Right cardiac atrium (tissue), 5 donors: Measurements from ENCODE around the gene FAM149B1. TPM values are rescaled to one million over a fixed set of nuclear protein-coding genes. Genes with fewer than 3 reads are reported as not detected.

Experiments
- ATAC-seq, 2 donors: fragments of 200-7000 bp; cut with Tn5 transposase; one replicate each; pipeline versions ENCODE4 v1.8.0 to v1.9.1; 2020; ENCODE audit warnings: moderate library complexity in 2 of 2, mild to moderate bottlenecking in 1 of 2
- DNase-seq, 3 donors: peaks; one replicate each; pipeline ENCODE4 v3.0.0-alpha.2; 2020
- H3K27ac ChIP-seq: one replicate; pipeline ENCODE4 v1.5.1; 2013; ENCODE audit warnings: mild to moderate bottlenecking, low read length, control low read depth, moderate library complexity
- H3K27me3 ChIP-seq: one replicate; pipeline ENCODE4 v1.6.1; 2013; ENCODE audit not compliant: control insufficient read depth, insufficient read depth
- H3K4me1 ChIP-seq: one replicate; pipeline ENCODE4 v1.6.1; 2013; ENCODE audit warnings: low read length; ENCODE audit not compliant: control insufficient read depth, insufficient read depth
- H3K4me3 ChIP-seq: one replicate; pipeline ENCODE4 v1.5.1; 2013; ENCODE audit warnings: low read length, control low read depth
- H3K9me3 ChIP-seq: one replicate; pipeline ENCODE4 v1.6.1; 2013; ENCODE audit warnings: low read length; ENCODE audit not compliant: control insufficient read depth
- WGBS: extraction: QIAGEN DNeasy Blood & Tissue Kit; methylation state at CpG from one replicate; pipeline ENCODE4 v1.1.7; 2013; 5-methylcytosine and 5-hydroxymethylcytosine counted together
- intact Hi-C, 4 donors: fragments of 100-400 bp; cut with DNase I; formaldehyde crosslinking; loops; one replicate each; pipeline versions ENCODE4 v1.11.0 to v1.14.0; 2022 to 2023
- polyA plus RNA-seq: library from polyadenylated mRNA; stranded (reverse); fragments of 200-250 nt; gene quantifications from one replicate; pipeline ENCODE4 v1.2.3, GENCODE V29; 2013
- total RNA-seq, 4 donors: library from RNA; stranded (reverse); fragmentation: NEBNext Ultra II Directional; extraction: Animal tissue kit (Norgen Biotek cat#: 25700); gene quantifications; one replicate each; pipeline ENCODE4 v1.2.1, GENCODE V29; 2021
- donor health status: healthy with polysubstance abuse.
- donor health status: DM: no; HTN: yes; CAD: no.
- donor health status: DM: no; HTN: no; CAD: no.
- donor health status: DM: no; HTN: yes; CAD: no; lungs with severe emphysema.
- donor health status: DM: yes; HTN: yes; CAD: no.

FAM149B1 gene
- total and polyA plus RNA-seq, 5 donors = 11.6 to 17.5 (median 16.0) TPM

DNA sequence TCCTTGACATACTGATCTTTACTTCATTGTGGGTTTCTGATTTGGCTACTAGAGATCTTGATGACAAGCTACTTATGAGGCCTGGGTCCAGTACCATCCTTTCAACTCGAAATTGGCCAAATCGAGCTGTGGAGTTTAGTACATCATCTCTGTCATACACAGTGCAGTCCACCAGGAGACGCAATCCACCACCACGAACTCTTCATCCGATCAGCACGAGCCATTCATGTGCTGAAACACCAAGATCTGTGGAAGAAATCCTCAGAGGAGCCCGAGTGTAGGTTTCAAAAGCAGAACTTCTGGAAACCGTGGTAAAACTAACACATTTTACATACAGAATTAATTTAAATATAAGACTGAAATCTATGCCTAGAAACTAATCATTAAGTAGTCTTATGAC lies 65.0 kb downstream of the FAM149B1 start:
- Histone ChIP-seq H3K27ac (no peak overlapping the region), H3K4me3 (no peak overlapping the region), H3K9me3 (no peaks in the 10 kb centered on the region), H3K4me1 (no peaks in the 10 kb centered on the region), H3K27me3 (no peaks in the 10 kb centered on the region)
- 91% methylated on average over 8 of the region's 8 CpGs for whole genome bisulfite sequencing
- ATAC-seq (no peak), DNase-seq (no peak)
- intact Hi-C loops = no loop called here

DNA sequence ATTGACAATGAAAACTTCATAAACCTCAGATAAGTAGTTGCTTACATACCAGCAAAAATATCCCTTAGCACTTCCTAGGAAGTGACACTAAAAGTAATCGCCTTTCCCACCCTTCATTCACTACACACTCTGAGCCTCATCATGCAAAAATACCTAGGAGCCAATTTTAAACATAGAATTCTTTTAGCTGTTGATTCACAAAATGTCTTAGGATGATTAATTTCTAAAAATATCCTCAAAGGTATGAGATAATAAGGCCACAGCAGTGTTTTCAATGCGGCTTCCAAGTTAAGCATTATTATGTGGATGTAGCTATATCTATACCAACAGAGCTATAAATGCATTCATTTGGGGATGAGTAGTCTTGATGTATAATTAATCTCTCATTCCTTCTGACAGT lies 66.0 kb downstream of the FAM149B1 start:
- no peaks in the 10 kb centered on the region for H3K27me3 ChIP-seq
- intact Hi-C loops = no loop called here
- H3K4me1 ChIP-seq = no peaks in the 10 kb centered on the region
- no peak for DNase-seq
- WGBS = 57% methylated on average over 2 of the region's 2 CpGs
- ATAC-seq = no peak
- no peaks in the 10 kb centered on the region for H3K9me3 ChIP-seq
- no peak overlapping the region for H3K4me3 ChIP-seq
- H3K27ac ChIP-seq = no peak overlapping the region

DNA sequence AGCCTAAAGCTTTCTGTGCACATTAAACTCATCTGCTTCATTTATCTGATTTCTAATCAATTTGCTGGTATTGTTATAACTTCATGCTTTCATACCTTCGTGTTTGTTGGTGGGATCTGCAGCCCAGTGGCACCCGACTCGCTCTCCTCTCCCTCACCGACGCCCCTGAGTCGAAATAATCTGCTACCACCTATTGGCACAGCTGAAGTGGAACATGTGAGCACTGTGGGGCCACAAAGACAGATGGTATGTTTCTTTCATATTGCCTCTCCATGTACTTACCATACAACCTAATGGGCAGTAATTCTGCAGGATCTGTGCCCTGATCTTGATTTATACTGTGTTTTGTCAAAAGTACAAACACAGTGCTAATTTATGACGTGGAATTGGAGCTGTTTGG lies 66.8 kb downstream of the FAM149B1 start:
- intact Hi-C loops = no loop called here
- no peaks in the 10 kb centered on the region for H3K27me3 ChIP-seq
- DNase-seq = no peak
- H3K9me3 ChIP-seq = no peaks in the 10 kb centered on the region
- H3K27ac ChIP-seq = no peak overlapping the region
- H3K4me1 ChIP-seq = no peaks in the 10 kb centered on the region
- WGBS = 74% methylated on average over 7 of the region's 7 CpGs
- H3K4me3 ChIP-seq = no peak overlapping the region
- no peak for ATAC-seq

DNA sequence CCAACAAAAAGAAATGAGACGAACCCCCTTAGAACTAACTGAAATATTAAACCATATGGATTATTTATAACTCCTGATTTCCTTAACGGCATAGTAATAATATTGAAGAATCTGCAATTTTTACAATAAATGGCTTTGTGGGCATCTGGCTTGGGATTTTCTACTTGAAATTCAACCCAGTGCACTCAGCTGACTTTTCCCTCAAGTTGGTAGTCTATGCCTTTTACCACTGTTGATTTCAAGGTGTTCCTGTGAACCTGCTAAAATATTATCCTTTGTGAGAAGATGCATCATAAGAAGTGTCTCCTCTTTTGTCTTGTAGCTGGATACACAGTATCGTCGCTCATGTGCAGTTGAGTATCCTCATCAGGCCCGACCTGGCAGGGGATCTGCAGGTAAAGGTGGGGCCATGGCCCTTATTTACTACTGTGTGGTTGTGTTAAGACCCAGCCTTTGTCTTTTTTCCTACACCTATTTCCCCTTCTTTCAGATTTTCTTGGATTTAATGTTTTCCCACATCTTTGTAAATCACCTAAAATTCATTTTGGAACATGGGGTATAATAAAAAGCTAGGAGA lies 71.2 kb downstream of the FAM149B1 start:
- Histone ChIP-seq H3K4me1 (no peaks in the 10 kb centered on the region), H3K4me3 (no peak overlapping the region), H3K27me3 (no peaks in the 10 kb centered on the region), H3K9me3 (no peaks in the 10 kb centered on the region), H3K27ac (no peak overlapping the region)
- no peak for ATAC-seq
- WGBS = 92% methylated on average over 5 of the region's 5 CpGs
- intact Hi-C loops = no loop called here
- no peak for DNase-seq

DNA sequence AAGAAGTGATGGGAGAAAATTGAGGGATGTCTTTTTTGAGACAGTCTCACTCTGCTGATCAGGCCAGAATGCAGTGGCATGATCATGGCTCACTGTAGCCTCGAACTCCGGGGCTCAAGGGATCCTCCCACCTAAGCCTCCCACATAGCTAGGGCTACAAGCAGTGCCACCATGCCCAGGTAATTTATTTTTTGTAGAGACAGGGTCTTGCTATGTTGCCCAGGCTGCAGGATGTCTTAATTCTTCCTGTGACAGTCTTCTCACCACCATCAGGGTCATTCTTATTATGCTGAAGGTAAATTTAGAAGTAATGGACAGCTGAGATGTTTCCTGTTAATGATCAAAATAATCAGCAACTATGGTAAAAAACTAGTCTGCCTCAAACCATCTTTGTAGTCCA lies 72.0 kb downstream of the FAM149B1 start:
- no peak for ATAC-seq
- peaks cover 1% of the 10 kb centered on the region for H3K4me1 ChIP-seq
- intact Hi-C loops = no loop called here
- no peak overlapping the region for H3K4me3 ChIP-seq
- no peaks in the 10 kb centered on the region for H3K9me3 ChIP-seq
- no peak for DNase-seq
- WGBS = 94% methylated on average over 2 of the region's 2 CpGs
- H3K27ac ChIP-seq = no peak overlapping the region
- H3K27me3 ChIP-seq = no peaks in the 10 kb centered on the region

DNA sequence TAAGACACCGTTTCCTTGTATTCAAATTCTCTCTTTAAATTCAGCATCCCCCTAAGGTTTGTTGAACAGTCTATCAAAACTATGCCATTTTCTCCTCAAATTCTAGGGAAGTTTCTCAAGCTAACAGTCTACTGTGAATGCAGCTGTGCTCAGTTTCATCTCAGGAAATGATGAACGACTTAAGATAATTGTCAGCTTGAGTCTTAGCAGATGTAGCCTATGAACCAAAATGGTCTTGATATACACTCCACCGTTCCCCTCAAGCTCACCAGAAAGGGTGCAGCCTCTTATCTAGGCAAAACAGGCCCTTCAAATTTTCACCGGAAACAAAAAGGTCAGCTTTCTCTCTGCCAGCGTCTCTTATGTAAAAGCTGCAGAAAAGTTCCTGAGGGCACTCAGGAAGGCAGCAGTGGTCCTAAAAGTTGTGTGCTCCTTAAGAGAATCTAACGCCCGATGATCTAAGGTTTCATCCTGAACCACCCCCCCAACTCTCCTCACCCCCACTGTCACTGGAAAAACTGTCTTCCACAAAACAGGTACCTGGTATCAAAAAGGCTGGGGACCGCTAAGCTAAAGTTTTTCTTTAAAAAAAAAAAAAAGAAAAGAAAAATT lies 77.1 kb downstream of the FAM149B1 start:
- H3K4me1 ChIP-seq = peaks cover 3% of the 10 kb centered on the region
- no peaks in the 10 kb centered on the region for H3K27me3 ChIP-seq
- H3K27ac ChIP-seq = no peak overlapping the region
- intact Hi-C loops = no loop called here
- WGBS = 37% methylated on average over 8 of the region's 8 CpGs
- no peak for DNase-seq
- ATAC-seq = no peak
- H3K4me3 ChIP-seq = no peak overlapping the region
- H3K9me3 ChIP-seq = no peaks in the 10 kb centered on the region

DNA sequence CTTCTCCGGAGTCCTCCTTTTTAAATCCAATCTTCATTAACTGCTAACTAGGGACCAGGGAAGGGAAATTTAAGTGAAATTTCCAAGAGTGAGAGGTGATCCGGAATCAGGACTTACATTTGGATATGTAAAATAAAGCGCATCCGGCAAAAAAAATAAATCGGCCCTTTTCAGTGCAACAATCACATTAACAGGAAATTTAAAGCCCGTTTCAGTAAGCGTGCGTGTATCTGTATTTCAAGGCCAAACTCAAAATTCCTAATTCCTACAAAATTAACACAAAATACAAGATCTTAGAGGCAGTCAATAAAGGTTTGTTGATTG lies 78.4 kb downstream of the FAM149B1 start:
- no peaks in the 10 kb centered on the region for H3K9me3 ChIP-seq
- H3K27me3 ChIP-seq = no peaks in the 10 kb centered on the region
- DNase-seq = no peak
- no peak for ATAC-seq
- peaks cover 3% of the 10 kb centered on the region for H3K4me1 ChIP-seq
- WGBS = 4% methylated on average over 8 of the region's 8 CpGs
- H3K27ac ChIP-seq = no peak overlapping the region
- H3K4me3 ChIP-seq = peak overlapping the region; percentile 68
- intact Hi-C loops = no loop called here

DNA sequence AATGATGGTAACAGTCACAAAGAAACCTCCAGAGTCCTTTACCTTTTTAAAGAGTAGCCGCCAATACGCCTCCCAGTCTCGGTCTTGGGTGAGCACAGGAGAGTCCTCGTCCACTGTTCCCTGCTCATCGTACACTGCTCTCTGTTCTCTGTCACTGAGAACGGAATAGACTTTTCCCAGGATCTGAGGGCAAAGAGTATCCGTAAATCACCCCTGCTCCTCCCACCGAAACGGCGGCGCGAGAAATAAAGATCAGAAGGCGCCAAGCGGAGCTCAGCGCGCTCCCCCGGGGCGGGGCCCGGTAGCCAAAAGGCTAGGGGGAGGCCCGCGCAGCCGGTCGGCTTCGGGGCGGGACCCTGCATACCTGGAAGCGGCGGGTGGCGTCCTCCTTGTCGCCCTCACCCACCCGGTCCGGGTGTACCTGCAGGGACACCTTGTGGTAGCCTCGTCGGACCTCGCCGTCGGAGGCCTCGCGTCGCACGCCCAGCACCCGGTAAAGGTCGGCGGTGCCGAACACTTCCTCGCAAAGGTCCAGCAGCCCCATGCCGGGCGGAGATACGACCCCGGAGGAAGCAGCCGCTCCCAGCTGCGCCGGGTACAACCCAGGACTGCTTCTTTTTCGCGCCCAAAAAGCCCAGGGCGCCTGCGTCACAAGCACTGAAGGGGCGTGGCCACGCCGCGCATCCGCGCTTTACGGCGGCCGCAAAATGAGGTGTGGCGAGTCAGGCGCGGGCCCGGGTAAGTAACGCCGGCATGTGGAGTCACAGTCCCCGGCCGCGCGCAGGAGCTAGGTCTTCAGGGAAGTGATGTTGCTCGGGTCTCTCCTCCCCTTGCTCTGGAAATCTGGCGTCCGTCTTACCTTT lies 79.0 kb downstream of the FAM149B1 start, which contains the start of gene DNAJC9:
DNAJC9 (minus strand) TSS at position 610 of the 863 bp plus-strand sequence; CDS start at position 544, 66 bp downstream.
- Histone ChIP-seq H3K4me3 (peak within 1 kb of the TSS; percentile 68), H3K4me1 (peaks cover 7% of the 10 kb centered on the region), H3K27me3 (no peaks in the 10 kb centered on the region), H3K27ac (peak within 1 kb of the TSS; percentile 24), H3K9me3 (no peaks in the 10 kb centered on the region)
- intact Hi-C loops = no loop called here
- ATAC-seq = peak; percentile 97
- under 1% methylated on average over 78 of the region's 78 CpGs for WGBS
- DNase-seq = peak; percentile 96 to 99 (median 99)

DNA sequence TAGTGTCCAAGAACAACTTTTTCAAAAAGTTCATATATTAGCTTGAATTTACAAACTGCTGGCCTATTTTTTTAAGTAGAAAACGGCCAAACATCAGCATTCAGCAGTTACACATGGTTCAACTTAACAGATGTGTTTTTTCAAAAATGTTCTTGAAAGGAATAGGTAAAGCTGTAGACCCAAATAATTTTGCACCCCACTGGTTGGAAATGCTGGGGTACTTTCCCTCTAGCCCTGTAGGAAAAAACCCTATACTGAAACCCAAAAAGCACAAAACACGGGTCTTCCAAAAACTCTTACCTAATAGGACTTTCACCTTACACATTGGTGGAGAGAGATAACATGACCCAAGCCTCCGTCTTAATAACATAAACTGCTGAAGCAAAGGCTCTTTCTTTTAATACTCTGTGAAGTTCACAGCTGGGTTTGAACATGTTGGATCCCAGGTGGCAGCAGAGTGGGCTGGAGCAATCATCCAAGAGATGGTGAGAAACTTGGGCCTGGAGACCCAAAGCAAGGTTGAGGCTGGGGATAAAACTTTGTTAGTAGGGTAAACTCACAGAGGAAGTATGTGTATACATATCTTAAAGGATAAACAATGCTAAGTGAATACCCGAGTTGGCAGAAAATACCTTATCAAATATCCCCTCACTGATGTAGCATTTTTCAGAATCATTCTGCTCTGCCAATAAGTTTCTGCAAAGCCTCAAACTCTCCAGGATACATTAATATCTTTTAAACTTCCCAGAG lies 79.8 kb downstream of the FAM149B1 start:
- intact Hi-C loops = no loop called here
- Histone ChIP-seq H3K4me1 (peaks cover 7% of the 10 kb centered on the region), H3K27ac (peak overlapping the region; percentile 24), H3K9me3 (no peaks in the 10 kb centered on the region), H3K27me3 (no peaks in the 10 kb centered on the region), H3K4me3 (peak overlapping the region; percentile 68)
- ATAC-seq (no peak), DNase-seq (no peak)
- WGBS = 43% methylated on average over 4 of the region's 4 CpGs

DNA sequence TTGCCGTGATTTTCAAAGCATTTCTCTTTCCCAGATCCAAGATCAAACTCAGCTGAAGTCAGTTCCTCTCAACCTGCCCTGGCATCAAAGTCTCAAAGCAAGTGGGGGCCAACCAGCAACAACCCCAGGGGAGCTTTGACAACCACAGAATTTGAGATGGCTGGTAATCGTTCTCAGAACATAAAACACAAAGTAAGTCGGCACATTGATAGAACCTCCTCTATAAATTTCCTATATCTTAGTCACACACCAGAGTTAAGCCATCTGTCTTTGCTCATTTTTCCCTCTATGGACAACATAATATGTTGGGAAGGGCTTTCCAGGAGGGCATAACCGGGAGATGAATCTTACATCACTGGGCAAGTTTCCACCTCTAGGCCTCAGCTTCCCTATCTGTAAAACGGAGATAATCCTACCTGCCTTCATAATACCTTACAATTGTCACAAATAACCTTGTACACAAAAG lies 80.4 kb downstream of the FAM149B1 start:
- intact Hi-C loops = no loop called here
- H3K4me3 ChIP-seq = no peak overlapping the region
- no peak overlapping the region for H3K27ac ChIP-seq
- H3K27me3 ChIP-seq = no peaks in the 10 kb centered on the region
- H3K4me1 ChIP-seq = peaks cover 7% of the 10 kb centered on the region
- DNase-seq = no peak
- WGBS = 75% methylated on average over 5 of the region's 5 CpGs
- no peak for ATAC-seq
- no peaks in the 10 kb centered on the region for H3K9me3 ChIP-seq
